T-helper 17 cell (primary cell): ENCODE measurements around the gene DAPK3. TPM values are rescaled to one million over a fixed set of nuclear protein-coding genes. Genes with fewer than 3 reads are reported as not detected.
"Not testable (repeated sequence)": the region's sequence is repeated elsewhere in the genome, so short reads cannot be mapped to it uniquely, and the experiment has no call there.

Experiments
- ATAC-seq: fragments of 150-1000 bp; cut with Tn5 transposase; 2 replicates; pipeline ENCODE4 v1.10.0; 2021; ENCODE audit warnings: mild to moderate bottlenecking, moderate library complexity
- DNase-seq, 3 donors: peaks; one replicate each; pipeline versions ENCODE4 v3.0.0 to v3.0.0-alpha.2; 2020 to 2021
- H3K9me3 ChIP-seq: one replicate; pipeline ENCODE4 v1.7.0; 2013; ENCODE audit warnings: low read length, mild to moderate bottlenecking; ENCODE audit not compliant: control insufficient read depth, poor library complexity, severe bottlenecking
- H3K27ac Mint-ChIP-seq: one replicate; pipeline ENCODE4 v1.8.0; 2022; ENCODE audit warnings: mild to moderate bottlenecking, moderate library complexity, mixed read lengths
- H3K27me3 Mint-ChIP-seq: one replicate; pipeline ENCODE4 v1.8.0; 2022; ENCODE audit warnings: mixed read lengths
- H3K36me3 Mint-ChIP-seq: one replicate; pipeline ENCODE4 v1.8.0; 2022; ENCODE audit warnings: low read depth, mixed read lengths
- H3K4me1 Mint-ChIP-seq: one replicate; pipeline ENCODE4 v1.8.0; 2022; ENCODE audit warnings: mild to moderate bottlenecking, mixed read lengths
- H3K4me3 Mint-ChIP-seq: one replicate; pipeline ENCODE4 v1.8.0; 2022; ENCODE audit warnings: mild to moderate bottlenecking, moderate library complexity, mixed read lengths
- total RNA-seq, 4 donors: library from RNA in 2 of 4; stranded (reverse) in 2 of 4; gene quantifications; one replicate each; pipeline ENCODE4 v1.2.3 and lab custom pipeline; 2022 to 2026

Gene DAPK3
- total RNA-seq, 2 donors from 2014 or later = 28.7 to 31.3 TPM

DNA sequence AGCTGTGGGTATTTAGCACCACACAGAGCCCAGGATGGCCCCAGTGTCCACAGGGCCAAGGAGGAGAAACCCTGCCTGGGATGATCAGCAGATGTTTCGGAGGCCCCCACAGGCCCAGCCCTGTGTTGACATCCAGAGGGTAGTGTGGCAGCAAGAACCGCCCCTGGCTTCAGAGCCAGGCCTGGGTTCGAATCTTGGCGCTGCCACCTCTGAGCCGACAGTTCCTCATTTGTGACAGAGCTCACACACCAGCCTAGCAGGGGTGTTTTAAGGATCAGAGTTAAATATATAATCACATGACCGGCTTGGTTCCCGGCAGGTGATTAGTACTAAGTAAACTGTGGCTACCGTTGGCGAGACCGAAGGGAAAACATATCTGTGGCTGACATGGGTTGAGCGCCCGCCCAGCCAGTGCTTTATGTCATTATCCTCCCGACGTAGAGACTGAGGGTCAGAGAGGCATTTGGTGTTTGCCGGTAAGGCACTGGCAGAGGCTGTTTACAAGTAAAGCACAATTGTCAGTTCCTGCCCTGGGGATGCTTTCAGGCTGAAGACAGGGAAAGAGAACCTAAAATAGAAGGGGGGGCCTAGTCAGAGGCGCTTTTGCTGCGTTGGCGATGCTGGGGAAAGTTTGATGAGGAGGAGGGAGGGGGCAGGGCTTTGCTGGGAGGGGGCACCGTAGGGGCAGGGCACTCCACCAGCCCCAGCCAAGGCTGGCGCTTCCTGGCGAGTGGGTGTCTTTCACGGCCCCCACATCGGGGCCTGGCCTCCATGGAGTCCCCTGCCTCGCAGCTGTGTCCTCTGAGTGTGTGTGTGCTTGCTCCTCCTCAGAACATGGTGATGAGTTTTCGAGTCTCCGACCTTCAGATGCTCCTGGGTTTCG, 41.4 kb upstream of the DAPK3 start:
- Mint-ChIP-seq H3K27ac (no peak overlapping the region), H3K27me3 (no peaks in the 10 kb centered on the region), H3K4me3 (no peak overlapping the region), H3K36me3 (no peaks in the 10 kb centered on the region), H3K4me1 (peaks cover 23% of the 10 kb centered on the region)
- DNase-seq = no peak
- ATAC-seq = no peak
- H3K9me3 ChIP-seq = no peaks in the 10 kb centered on the region

DNA sequence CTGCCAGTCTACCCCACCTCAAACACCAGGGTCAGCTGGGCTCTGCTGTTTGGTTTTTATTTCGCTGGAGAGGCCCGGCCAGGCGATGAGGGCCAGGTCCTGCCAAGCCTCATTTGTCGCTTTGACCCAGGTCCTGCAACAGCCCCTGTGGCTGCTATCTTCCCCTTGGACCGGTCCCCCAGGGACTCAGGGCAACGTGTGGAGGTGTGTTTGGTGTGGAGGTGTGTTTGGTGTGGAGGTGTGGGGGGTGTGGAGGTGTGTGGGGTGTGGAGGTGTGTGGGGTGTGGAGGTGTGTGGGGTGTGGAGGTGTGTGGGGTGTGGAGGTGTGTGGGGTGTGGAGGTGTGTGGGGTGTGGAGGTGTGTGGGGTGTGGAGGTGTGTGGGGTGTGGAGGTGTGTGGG, 40.5 kb upstream of the DAPK3 start:
- H3K4me1 Mint-ChIP-seq = peaks cover 20% of the 10 kb centered on the region
- not testable (repeated sequence) for H3K27me3 Mint-ChIP-seq, ATAC-seq, DNase-seq, H3K9me3 ChIP-seq, H3K4me3 Mint-ChIP-seq, H3K27ac Mint-ChIP-seq, H3K36me3 Mint-ChIP-seq

DNA sequence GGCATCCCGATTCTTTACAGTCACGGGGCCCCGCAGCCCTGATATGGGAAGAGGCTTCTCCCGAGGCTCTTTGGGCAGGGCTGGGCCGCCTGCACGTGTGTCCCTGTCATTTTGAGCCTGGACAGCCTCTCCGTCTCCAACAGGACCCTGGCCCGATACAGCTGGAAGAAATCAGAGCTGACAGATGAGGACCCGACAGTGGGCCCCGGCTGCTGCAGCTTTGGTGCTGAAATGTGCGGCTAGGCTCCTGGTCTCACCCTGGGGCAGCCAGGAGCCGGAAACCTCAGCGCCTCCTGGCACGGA, 39.9 kb upstream of the DAPK3 start:
- peaks cover 19% of the 10 kb centered on the region for H3K4me1 Mint-ChIP-seq
- DNase-seq (no peak), ATAC-seq (no peak)
- H3K36me3 Mint-ChIP-seq = no peaks in the 10 kb centered on the region
- H3K4me3 Mint-ChIP-seq = no peak overlapping the region
- H3K27ac Mint-ChIP-seq = peak overlapping the region; percentile 24
- no peaks in the 10 kb centered on the region for H3K27me3 Mint-ChIP-seq
- no peaks in the 10 kb centered on the region for H3K9me3 ChIP-seq

DNA sequence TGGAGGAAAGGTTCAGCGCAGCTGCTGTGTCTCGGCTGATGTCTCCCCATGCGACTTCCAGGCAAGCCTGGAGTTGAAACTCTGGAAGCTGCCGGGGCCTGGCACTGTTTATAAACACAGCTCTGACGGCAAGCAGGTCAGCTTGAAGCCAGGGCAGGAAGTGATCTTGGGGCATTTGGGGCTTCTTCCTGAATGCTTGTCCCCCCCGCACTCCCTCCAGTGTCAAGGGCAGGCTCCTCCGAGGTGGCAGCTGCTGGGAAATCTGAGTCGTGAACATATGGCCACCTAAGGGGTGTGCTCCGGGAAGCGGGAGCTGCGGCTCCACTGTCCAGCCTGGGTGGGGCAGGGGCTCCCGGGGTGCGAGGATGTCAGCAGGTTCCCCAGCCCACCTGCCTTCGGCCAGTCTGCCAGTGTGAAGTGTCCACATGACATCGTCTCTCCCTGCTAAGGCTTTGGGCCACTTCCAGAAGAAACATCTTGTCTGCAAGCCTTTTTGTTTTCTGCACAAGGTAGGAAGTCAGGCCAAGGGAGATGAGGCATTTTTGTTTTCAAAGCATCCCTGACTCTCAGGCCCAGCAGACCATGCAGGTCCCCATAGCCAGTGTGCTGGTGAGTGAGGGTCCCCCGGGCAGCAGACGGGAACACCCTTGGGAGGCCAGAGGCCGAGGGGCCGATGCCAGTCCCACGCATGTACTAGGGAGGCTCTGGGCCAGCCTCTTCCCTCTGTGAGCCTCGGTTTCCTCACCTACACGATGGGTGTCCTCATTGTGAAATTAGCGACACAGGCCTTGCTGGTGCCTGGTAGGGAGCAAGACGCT, 39.3 kb upstream of the DAPK3 start:
- H3K27me3 Mint-ChIP-seq = no peaks in the 10 kb centered on the region
- ATAC-seq (no peak), DNase-seq (no peak)
- H3K4me3 Mint-ChIP-seq = no peak overlapping the region
- no peaks in the 10 kb centered on the region for H3K9me3 ChIP-seq
- H3K4me1 Mint-ChIP-seq = peaks cover 19% of the 10 kb centered on the region
- H3K27ac Mint-ChIP-seq = peak overlapping the region; percentile 24
- no peaks in the 10 kb centered on the region for H3K36me3 Mint-ChIP-seq

DNA sequence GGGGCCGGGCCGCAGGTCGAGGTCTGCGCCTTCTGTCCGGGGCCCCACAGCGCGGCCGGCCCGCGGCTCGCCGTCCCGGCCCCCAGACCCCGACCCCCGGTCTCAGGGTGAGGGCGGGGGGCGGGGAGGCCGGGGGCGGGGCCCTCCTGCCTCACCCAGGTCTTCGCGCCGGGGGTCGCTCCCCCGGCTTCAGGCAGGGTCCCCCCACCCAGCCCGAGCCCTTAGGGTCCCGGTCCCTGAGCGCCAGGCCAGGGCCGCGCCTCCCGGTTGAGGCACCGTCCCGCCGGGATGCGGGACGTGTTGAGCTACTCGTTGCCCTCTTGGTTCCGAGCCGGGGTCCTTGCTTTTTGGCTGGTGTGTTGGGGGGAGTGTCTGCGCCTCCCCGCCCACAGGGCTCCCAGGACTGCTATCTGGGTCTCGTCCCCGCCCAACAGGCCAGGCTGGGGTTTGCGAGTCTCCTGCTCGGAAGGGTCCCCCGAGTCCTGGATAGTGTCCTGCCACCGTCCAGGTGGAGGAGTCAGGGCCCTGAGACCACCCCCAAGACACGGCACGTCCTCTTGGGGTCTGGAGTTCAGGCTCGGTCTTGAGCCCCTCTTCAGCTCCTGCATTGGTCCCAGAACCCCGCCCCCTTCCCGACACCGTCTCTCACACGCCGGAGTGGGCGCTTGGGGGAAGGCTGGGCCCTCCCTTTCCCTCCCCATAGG, 37.1 kb upstream of the DAPK3 start:
- no peaks in the 10 kb centered on the region for H3K9me3 ChIP-seq
- peak overlapping the region; percentile 90 for H3K4me3 Mint-ChIP-seq
- peaks cover 16% of the 10 kb centered on the region for H3K4me1 Mint-ChIP-seq
- H3K27me3 Mint-ChIP-seq = no peaks in the 10 kb centered on the region
- peak overlapping the region; percentile 29 for H3K27ac Mint-ChIP-seq
- no peaks in the 10 kb centered on the region for H3K36me3 Mint-ChIP-seq
- ATAC-seq (no peak), DNase-seq (no peak)

DNA sequence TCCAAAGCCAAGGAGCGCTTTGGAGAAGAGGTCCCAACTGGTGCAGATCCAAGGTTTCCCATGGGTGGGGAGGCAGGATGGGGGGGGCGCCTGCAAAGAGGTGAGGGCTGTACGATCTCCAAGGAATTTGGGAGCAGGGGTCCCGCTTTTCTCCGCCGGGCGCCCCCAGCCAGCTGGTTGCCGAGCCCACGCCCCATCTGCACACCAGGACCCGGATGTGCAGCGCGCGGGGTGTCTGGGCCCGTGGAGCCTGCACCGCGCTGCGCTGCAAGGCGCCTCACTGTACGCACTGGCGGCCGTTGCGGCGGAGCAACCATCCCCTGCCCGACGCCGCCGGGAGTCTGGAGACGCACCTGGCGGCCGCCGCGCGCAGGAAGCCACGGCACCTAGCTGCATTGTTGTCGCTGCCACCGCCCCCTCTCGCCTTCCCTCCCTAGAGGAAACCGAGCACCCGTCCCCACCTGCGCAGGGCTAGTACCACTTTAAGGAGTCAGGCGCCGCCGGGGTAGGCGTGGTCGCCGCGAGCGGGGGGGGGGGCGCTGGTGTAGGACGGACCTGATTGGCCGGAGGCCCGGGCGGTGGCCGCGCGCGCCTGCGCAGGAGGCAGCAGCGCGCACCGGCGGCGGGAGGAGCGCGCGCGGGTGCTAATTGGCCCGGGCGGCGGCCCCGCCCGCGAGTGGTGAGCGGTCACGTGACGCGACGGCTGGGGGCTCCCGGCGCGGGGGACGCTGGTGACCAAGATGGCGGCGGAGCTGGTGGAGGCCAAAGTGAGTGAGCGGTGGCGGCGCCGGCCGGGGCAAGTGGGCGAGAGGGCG, 36.3 kb upstream of the DAPK3 start, which contains the start of gene PIAS4:
Gene PIAS4, plus strand, starts transcription at position 716 of the 815 bp plus-strand sequence. Its CDS starts 25 bp downstream, at position 741.
- peak; percentile 93 for ATAC-seq
- no peaks in the 10 kb centered on the region for H3K9me3 ChIP-seq
- Mint-ChIP-seq H3K4me1 (peaks cover 13% of the 10 kb centered on the region), H3K4me3 (peak within 1 kb of the TSS; percentile 90), H3K36me3 (no peaks in the 10 kb centered on the region), H3K27ac (peak within 1 kb of the TSS; percentile 67), H3K27me3 (no peaks in the 10 kb centered on the region)
- peak; percentile 92 to 96 (median 96) for DNase-seq

DNA sequence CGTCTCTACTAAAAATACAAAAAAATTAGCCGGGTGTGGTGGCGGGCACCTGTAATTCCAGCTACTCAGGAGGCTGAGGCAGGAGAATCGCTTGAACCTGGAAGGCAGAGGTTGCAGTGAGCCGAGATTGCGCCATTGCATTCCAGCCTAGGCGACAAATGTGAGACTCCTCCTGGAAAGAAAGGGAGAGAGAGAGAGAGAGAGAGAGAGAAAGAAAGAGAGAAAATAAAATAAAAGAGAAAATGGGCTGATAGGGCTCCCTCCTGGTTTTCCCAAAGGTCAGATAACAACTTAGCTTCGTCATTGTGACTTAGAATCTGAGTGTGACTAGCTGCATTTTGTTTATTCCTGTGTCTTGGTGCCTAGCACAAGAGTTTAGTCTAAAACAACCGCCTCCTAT, 34.5 kb upstream of the DAPK3 start:
- not testable (repeated sequence) for H3K4me1 Mint-ChIP-seq, DNase-seq, H3K27me3 Mint-ChIP-seq, H3K36me3 Mint-ChIP-seq, H3K27ac Mint-ChIP-seq, H3K9me3 ChIP-seq, H3K4me3 Mint-ChIP-seq, ATAC-seq

DNA sequence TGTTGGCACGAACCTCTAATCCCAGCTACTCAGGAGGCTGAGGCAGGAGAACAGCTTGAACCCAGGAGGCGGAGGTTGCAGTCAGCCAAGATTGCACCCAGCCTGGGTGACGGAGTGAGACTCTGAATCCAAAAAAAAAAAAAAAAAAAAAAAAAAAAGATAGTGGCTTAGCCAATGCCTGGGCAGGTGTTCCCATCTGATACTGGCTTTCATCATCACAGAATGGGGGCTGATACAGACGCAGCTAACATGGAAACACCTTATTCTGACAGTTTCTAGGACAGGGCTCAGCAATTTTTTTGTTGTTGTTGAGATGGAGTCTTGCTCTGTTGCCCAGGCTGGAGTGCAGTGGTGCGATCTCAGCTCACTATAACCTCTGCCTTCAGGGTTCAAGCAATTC, 29.9 kb upstream of the DAPK3 start:
- not testable (repeated sequence) for H3K4me1 Mint-ChIP-seq, H3K27ac Mint-ChIP-seq, ATAC-seq, H3K36me3 Mint-ChIP-seq, H3K27me3 Mint-ChIP-seq, DNase-seq, H3K4me3 Mint-ChIP-seq, H3K9me3 ChIP-seq

DNA sequence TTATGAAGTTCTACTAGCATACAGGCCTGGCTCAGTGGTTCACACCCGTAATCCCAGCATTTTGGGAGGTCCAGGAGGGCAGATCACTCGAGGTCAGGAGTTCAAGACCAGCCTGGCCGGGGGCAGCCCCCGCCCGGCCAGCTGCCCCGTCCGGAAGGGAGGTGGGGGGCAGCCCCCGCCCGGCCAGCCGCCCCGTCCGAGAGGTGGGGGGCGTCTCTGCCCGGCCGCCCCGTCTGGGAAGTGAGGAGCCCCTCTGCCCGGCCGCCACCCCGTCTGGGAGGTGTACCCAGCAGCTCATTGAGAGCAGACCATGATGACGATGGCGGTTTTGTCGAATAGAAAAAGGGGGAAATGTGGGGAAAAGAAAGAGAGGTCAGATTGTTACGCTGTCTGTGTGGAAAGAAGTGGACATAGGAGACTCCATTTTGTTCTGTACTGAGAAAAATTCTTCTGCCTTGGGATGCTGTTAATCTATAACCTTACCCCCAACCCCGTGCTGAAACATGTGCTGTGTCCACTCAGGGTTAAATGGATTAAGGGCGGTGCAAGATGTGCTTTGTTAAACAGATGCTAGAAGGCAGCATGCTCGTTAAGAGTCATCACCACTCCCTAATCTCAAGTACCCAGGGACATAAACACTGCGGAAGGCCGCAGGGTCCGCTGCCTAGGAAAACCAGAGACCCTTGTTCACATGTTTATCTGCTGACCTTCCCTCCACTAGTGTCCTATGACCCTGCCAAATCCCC, 27.9 kb upstream of the DAPK3 start:
- not testable (repeated sequence) for H3K36me3 Mint-ChIP-seq, DNase-seq, ATAC-seq, H3K27me3 Mint-ChIP-seq, H3K9me3 ChIP-seq, H3K4me3 Mint-ChIP-seq, H3K4me1 Mint-ChIP-seq, H3K27ac Mint-ChIP-seq

DNA sequence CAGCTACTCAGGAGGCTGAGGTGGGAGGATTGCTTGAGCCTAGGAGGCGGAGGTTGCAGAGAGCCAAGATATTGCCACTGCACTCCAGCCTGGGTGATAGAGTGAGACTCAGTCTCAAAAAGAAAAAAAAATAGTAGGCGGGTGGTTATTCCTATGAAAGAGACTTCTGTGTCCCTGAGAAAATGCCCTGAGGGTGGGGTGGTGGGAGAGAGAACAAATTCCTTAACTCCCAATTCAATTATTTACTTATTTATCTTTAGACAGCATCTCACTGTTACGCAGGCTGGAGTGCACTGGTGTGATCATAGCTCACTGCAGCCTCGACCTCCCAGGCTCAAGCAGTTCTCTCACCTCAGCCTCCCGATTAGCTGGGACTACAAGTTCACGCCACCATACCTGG, 24.7 kb upstream of the DAPK3 start:
- H3K4me1 Mint-ChIP-seq = no peaks in the 10 kb centered on the region
- no peak for ATAC-seq
- H3K27me3 Mint-ChIP-seq = no peaks in the 10 kb centered on the region
- no peaks in the 10 kb centered on the region for H3K9me3 ChIP-seq
- no peak for DNase-seq
- H3K36me3 Mint-ChIP-seq = no peaks in the 10 kb centered on the region
- no peak overlapping the region for H3K4me3 Mint-ChIP-seq
- H3K27ac Mint-ChIP-seq = no peak overlapping the region

DNA sequence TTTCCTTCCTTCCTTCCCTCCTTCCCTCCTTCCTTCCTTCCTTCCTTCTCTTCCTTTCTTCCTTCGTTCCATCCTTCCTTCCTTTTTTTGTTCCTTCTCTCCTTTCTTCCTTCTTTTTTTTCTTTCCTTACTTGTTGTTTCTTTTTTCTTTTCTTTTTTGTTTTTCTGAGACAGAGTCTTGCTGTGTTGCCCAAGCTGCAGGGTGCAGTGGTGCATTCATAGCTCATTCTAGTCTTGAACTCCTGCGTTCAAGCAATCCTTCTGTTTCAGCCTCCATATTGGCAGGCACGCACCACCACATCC, 19.9 kb upstream of the DAPK3 start:
- ATAC-seq = no peak
- H3K27me3 Mint-ChIP-seq = no peaks in the 10 kb centered on the region
- peaks cover 7% of the 10 kb centered on the region for H3K4me1 Mint-ChIP-seq
- H3K27ac Mint-ChIP-seq = no peak overlapping the region
- H3K9me3 ChIP-seq = no peaks in the 10 kb centered on the region
- H3K36me3 Mint-ChIP-seq = no peaks in the 10 kb centered on the region
- DNase-seq = no peak
- H3K4me3 Mint-ChIP-seq = peak overlapping the region; percentile 0

DNA sequence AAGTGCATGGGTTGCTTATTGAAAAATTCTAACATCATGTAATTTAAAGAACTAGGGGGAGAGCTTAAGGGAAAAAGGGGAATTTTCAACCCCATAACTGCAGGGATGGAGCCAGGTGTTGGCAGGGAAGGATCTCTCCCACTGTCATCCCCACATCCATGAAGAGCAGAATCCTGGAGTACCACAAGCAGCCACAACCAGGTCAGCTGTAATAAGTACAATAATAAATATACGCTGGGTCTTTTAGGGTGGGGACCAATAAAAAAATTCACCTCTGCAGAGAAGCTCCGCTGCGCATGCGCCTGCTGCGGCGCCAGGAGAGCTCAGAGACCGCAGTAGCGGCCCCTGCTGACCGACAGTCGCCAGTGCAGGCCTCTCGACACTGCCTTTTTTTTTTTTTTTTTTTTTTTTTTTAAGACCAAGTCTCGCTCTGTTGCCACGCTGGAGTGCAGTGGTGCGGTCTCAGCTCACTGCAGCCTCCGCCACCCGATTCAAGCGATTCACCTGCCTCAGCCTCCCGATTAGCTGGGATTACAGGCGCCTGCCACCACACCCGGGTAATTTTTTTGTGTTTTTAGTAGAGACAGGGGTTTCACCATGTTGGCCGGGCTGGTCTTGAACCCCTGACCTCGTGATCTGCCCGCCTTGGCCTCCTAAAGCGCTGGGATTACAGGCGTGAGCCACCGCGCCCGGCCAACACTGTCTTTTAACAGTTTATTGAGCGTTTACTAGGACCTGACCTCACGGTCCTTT, 16.9 kb upstream of the DAPK3 start:
- H3K4me1 Mint-ChIP-seq = peaks cover 23% of the 10 kb centered on the region
- peak; percentile 52 for ATAC-seq
- peaks cover 3% of the 10 kb centered on the region for H3K36me3 Mint-ChIP-seq
- peak overlapping the region; percentile 95 for H3K27ac Mint-ChIP-seq
- DNase-seq = peak; percentile 85 to 87 (median 86)
- no peaks in the 10 kb centered on the region for H3K27me3 Mint-ChIP-seq
- H3K4me3 Mint-ChIP-seq = peak overlapping the region; percentile 50
- peaks cover 2% of the 10 kb centered on the region for H3K9me3 ChIP-seq
